Right lung (tissue), 5 donors: ENCODE results near the gene DUSP5. TPM values are rescaled to one million over a fixed set of nuclear protein-coding genes. Genes with fewer than 3 reads are reported as not detected.

ENCODE experiments used
- DNase-seq, 2 donors: peaks; one replicate each; pipeline ENCODE4 v3.0.0-alpha.2; 2013
- polyA plus RNA-seq, 5 donors: library from polyadenylated mRNA; unstranded; fragments of 120-200 nt; gene quantifications; one replicate each; pipeline versions ENCODE4 v1.2.1 to v1.2.3, GENCODE V29; 2013; ENCODE audit warnings: inconsistent platforms in 1 of 5, low replicate concordance in 1 of 5; ENCODE audit not compliant: insufficient read length in 5 of 5, insufficient read depth in 1 of 5

Gene DUSP5
- polyA plus RNA-seq, 5 donors: 9.9 to 19.8 (median 16.7) TPM

DNA sequence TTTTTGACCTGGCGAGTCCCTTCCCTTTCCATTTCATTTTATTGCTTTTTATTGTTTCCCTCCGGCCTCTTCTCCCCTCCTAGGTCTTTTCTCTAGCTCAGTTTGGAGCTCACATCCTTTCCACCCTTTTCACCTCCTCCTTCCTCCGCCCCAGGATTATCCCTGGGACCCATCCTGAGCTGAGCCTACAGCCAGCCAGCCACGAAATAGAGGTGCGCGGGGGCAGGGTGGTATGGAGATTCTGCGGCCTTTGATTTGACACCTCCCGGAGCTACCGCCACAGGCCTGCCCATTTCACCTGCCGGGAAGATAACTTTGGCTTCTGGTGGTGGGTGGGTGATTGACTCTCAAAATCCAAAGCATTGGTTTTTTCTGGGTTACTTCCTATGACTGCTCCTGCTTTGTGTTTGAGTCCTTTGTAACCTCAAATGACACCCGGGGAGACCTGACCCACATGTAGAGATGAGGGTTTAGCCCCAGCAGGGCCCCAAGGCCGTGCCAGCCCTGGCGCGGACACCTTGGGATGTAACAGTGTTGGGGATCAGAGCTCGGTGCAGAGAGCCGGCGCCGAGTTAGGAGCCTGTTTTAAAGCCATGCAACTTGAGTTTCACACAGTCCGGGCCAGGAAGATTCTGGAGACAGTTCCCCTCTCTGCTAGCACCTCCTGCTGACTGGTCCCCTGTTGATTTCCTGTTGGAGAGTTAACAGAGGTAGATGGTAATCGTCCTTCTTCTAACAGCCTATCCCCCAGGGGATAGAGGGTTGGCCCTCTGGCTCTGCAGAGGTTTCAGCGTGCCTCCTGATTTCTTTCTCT is 1.5 kb downstream of the DUSP5 start:
- DNase-seq: no peak

DNA sequence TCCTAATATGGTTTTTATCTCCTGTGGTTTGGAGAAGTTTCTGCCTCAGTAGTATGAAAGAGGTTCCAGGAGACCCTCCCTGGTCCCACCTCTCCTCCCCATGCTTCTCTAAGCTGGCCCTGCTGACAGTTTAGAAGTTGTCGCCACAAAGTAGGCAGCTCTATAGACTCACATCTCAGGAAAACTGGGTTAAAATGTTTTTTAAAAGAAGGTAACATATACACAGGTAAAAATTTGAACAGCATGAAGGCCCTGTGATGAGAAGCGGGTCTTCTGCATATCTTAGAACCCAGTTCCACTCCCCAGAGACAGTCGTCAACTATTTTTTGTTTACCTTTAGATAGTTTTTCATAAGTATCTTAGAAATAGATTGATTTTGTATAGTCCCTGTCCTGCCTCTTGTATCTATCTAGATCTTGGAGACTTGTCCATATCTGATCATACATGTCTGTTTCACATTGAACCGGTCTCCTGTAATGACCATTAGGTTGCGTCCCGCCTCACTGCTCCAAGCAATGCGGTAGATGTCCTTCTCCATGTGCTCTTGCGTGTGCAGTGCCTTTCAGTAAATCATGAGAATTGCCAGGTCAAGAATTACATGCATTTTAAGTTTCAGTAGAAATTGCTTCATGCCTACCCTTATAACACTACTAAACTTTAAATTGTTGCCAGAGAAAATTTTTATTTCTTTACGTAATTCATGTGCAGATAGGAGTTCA is 2.2 kb downstream of the DUSP5 start:
- no peak for DNase-seq

DNA sequence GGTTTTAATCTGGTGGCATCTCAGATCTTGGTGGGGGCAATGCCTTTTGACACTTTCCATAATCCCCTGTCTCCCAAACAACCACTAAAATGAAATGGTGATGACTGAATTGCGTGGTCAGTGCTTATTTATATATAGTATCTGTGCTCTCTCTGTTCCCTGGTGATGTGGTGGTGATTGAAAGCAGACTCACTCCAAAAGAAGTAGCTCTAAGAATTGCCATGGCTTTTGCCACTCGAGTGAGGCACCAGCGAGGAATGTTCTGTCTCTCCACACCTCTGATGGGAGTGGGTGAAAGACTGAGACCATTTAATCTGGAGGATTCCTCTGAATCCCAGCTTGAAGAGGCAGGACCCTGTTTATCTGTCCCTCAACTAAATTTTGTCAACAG is 2.8 kb downstream of the DUSP5 start:
- no peak for DNase-seq

DNA sequence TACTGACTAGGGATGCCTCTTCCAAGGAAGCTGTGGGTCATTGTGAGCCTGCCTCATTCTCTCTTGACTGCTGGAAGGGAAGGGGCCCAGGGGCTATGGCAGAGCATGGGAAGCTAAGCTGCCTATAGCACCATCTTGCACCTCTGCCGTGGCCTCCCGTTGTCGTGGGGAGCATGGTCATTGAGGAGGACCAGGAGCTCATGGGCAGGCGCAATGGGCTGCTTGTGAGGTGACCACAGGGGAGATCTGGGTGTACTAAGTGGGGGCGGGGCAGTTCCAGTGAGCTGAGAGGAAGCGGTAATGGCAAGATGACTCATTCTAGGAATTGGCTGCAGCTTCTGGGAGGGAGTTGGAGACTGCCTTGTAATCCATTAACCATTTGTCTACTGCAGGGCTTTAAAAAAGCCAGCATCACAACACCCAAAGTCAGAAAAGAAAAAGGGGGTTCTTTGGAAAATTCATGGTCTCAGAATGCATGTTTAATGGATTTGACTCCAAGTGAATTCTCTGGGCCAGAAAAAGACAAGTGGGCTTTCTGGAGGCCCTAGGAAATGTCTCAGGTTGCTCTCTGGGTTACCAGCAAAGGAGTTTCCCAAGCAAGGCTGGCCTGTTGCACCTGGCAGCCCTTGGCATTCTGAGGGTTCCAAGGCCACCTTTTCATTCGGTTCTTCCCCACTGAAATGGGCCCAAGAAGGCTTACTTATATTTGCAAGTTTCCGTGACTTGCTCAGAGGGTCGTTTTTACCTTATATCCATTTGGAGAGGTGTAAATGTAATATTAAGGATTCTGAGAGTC is 3.6 kb downstream of the DUSP5 start:
- DNase-seq: peak; percentile 71 to 83

DNA sequence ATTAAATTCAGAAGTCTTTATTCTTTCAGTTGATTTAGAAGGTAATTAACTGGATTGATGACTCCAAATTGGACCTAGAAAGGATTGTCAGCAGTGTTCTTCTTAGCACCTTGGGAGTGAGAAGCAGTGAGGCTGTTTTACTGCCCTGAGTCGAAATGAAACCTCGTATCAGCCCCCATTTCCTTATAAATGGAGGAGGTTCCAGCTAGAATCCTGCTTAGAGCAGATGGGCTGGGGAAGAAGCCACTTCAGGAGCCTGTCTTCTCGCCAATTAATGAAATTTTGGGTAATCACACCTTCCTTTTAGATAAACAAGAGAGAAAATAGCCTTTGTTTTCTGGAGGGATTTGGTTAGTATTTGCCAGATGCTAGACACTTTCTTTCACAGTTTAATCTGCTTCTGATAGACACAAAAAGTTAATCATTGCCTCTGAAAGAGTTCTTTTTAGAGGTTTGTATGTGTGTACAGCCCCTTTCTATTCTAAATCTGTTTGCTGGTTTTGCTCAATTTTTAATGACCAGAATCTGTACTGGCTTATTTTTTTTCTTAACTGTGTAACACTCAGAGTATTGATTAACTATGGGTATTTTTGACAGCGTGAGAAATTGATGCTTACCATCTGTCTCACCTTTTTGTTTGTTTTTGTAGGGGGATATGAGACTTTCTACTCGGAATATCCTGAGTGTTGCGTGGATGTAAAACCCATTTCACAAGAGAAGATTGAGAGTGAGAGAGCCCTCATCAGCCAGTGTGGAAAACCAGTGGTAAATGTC is 4.6 kb downstream of the DUSP5 start:
- DNase-seq: no peak

DNA sequence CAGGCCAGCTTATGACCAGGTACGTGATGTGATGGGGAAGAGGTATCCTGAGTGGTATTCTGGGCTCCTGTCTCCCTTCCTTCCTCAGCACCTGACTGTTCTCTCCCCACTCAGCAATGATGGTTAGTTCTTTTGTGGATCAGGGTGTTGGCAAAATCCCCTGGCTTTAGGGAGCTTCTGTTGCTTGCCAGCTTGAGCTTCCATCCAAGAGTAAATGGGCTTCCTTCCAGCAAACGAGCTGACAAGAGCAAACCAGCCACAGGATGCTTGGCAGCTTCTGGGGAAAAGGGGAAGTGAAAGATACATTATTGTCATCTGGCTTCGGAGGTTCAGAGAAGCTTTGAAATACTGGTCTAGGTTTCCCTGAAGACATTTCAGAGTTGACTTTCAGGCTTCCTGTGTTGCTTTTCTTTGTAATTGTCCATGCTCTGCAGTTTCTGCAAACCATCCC is 5.2 kb downstream of the DUSP5 start:
- DNase-seq: peak; percentile 76 to 83

DNA sequence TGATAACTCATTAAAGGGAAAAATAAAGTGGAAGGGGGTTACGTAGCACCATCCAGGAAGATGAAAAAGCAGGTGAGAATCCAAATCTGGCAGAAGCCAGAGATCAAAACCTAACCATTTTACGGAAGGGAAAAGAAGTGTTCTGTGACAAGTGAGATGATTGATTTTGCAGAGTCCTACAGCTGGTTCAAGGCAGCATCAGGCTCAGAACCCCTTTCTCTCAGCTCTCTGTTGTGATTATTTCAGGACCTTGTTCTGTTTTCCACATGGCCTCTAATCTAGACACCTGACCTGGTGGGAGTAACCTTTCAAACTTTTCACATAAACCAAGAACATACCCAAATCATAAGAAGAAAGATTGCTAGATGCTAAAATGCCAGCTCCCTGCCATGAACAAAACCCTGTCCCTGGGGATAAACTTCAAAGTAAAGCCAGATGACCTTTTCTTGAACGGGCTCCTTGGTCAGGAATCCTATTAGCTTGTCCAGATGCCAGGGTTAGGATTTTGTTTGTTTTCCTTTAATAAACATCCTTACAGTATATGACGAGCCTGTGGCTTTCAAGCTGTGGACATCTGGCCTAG is 5.9 kb downstream of the DUSP5 start:
- no peak for DNase-seq

DNA sequence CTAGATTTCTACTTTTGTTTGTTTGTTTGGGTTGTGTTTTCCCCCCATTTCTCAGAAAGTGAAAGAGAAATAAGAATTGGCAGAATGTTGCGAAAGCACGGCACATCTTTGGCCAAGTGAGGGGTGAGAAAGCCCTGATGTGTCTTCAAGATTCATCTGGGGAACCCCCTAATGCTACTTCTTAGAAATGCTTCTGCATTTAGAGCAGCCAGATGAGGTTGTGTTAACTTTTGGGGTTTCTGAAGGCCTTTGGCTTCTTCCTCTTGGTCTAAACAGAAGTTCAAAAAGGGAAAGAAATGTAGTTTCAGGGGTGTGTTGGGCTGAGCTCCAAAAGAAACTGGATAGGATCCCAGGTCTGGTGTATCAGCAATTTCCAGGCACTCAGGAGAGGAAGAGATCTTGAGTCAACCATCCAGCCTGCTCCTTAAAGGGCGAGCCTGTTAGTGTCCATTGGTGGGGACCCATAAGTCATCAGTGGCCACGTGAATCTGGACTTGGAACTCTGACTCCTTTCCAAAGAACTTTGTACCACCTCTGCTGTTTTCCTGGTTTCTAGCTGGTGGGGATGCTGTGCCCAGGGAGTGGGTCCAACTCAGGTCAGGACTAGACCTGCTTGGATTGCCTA is 6.5 kb downstream of the DUSP5 start:
- DNase-seq: peak; percentile 87 to 92

DNA sequence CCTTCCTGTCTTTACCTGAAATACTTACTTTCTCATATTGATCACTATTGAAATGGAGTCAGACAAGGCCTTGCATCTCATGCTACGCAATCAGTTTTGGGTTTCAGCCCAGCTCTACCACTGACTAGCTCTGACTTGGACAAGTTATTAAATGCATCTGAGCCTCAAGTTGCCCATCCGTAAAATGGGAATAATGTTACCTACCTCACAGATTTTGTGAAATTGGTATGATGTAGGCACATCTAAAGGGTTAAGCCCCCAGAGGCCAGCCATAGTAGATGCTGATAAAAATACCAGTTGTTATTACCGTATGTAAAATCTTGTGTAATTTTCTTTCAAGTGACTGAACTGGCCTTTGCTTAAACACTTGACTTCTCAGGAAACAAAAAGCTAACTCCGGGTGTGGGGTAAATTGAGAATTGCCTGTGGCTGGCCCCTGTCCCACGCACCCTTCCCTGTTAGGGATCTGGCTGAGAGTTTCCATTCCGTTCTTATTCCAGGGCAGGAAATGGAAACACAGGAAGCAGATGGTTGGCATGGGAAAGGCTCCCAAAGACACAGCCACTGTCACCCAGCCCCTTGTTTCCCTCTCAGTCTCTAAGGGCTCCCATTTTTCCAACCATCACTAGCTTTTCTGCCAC is 7.5 kb downstream of the DUSP5 start:
- peak in 1 of 2 donors; percentile 14 for DNase-seq

DNA sequence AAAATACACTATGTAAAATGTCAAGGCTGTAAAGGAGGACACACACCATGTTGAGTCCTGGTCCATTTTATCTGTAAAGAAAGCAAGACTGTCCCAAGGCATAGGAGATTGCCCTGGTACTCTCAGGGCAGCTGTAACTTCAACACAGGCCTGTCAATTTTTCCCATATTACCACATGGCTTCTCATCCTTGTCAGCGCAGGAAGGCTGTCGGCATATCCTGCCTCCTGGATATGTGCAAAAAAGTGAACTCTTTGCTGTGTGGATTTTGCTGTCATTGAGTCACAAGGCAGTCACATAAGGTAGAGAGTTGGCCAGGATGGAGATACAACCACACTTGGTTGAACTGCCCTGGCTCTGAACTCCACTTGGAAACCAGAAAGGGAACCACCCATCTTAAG is 8.7 kb downstream of the DUSP5 start:
- no peak for DNase-seq

DNA sequence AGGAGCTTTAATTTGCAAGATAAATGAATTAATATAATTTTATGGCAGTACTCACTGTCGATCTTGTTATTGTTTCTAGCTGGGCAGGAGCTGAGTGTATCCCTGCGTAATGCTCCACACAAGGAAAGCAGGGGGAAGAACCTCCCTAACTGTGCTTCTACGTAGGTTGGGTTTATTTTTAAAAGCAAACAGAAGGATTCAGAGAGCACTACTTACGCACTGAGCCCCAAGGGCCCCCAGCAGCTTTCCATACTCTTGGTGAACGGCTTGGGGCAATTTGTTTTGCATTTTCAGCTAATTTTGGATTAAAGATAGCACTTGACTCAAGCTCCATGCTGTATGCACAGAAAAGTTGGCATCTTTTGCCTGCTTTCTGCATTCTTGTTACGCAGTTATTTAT is 9.6 kb downstream of the DUSP5 start:
- no peak for DNase-seq

DNA sequence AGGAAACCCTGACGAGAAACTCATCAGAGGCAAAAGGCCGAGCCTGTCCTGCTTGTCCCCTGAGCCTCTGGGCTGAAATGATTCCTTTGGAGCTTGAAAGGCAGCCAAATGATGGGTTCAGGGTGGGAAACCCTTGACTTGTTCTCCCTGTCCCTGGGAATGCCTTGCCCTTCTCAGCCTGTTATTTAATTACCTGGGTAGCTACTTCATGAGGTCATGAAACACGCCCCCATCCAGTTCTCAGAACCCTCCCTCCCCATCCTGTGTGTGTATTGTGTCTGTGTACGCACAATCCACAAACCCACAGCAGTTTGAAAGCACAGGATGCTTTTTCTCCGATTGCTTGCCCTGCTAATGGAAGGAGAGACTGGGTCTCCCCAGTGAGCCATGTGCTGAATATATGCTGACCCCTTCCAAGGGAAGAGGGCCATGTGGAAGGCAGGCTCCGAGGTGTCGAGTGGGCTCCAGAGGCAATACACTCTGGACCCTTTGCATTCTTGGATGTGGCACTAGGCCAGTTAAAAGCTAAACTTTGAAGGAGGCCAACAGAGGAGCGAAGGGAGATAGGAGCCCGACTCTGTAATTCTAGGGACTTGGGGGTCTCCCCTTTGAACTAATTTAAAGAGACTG is 10.6 kb downstream of the DUSP5 start:
- DNase-seq: no peak

DNA sequence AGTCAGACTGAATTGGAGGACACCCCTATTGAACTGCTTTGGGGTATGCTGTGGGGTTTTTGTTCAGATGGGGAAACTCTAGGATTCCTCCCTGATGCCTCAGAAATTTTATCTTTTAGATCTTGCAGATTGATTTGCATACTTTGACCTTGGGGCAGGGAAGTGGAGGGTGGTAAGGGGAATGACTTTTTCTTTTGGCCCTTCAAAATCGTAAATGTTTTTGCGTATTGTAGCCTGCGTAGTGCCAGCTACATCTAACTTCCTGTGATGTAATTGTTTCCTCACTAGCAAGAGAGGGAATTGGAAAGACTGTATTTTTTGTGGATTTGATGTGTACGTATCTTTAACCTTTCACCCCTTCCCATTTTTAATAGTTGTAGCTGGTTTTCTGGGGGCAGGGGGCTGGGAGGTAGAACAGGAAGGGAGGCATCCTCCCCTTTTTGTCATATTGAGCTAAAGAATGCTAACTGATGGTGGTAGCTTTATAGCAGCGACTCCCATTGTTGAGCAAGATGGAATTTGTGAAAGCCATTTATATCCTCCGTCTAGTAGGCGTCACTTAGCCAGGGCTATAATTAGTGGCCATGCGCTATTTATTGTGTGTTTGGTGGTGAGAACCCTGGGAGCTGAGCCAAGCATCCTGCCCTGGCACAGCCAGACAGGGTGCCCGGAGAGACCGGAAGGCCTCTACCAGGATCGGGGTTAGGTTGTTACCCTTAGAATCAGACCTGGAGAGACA is 11.3 kb downstream of the DUSP5 start:
- no peak for DNase-seq

DNA sequence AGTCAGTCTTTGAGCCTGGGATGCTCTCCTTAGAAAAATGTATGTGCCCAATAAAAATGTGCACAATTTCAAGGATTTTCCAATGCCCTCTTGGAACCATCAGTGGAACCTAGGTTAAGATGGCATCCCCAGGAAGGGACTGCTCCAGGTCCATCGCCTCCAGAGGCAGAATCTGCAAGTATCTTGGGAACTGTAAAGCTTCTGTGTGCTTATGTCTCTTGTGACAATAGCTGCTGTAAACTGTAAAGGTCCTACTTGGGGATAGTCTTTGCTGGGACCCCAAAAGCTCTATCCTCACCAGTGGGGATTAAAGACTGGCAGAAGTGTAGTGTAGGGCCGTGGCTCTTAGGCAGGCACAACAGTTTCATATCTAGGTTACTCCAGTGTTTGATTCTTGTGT is 11.9 kb downstream of the DUSP5 start:
- DNase-seq: no peak

DNA sequence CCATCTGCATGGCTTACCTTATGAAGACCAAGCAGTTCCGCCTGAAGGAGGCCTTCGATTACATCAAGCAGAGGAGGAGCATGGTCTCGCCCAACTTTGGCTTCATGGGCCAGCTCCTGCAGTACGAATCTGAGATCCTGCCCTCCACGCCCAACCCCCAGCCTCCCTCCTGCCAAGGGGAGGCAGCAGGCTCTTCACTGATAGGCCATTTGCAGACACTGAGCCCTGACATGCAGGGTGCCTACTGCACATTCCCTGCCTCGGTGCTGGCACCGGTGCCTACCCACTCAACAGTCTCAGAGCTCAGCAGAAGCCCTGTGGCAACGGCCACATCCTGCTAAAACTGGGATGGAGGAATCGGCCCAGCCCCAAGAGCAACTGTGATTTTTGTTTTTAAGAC is 12.4 kb downstream of the DUSP5 start:
- no peak for DNase-seq

DNA sequence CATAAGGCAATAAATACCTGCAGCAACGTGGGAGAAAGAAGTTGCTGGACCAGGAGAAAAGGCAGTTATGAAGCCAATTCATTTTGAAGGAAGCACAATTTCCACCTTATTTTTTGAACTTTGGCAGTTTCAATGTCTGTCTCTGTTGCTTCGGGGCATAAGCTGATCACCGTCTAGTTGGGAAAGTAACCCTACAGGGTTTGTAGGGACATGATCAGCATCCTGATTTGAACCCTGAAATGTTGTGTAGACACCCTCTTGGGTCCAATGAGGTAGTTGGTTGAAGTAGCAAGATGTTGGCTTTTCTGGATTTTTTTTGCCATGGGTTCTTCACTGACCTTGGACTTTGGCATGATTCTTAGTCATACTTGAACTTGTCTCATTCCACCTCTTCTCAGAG is 13.0 kb downstream of the DUSP5 start:
- no peak for DNase-seq

DNA sequence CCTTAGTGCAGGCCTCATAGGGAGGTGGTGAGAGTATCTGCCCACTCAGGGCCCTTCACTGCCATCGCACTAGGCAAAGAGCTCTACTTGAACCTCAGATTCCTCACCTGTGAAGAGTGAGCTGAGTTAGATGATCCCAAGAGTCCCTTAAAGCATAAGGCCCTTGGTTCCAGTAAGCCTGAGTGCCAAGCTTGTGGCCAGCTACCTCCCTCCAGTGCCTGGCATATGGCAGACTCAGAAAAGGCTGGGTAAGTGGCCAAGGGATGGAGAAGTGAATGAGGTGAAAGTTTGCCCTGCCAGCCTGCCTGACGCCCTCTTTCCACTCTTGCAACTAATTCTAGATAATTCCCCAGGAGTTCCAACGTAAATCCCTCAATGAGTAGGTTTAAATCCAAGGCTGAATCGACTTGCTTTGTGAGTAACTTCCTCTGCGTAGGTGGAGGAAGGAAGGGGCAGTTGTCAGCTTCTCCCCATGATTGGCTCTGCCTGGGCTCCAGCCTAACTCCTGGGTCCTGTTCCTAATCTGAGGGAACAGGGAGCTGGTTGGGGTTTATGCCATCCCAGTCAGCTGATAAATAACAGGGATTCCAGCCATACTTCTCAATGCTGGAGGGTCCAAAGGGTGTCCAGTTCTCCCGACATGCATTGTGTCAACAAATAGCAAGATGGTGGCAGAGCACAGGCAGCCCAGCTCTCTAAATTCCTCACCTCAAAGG is 14.2 kb downstream of the DUSP5 start:
- DNase-seq: no peak

DNA sequence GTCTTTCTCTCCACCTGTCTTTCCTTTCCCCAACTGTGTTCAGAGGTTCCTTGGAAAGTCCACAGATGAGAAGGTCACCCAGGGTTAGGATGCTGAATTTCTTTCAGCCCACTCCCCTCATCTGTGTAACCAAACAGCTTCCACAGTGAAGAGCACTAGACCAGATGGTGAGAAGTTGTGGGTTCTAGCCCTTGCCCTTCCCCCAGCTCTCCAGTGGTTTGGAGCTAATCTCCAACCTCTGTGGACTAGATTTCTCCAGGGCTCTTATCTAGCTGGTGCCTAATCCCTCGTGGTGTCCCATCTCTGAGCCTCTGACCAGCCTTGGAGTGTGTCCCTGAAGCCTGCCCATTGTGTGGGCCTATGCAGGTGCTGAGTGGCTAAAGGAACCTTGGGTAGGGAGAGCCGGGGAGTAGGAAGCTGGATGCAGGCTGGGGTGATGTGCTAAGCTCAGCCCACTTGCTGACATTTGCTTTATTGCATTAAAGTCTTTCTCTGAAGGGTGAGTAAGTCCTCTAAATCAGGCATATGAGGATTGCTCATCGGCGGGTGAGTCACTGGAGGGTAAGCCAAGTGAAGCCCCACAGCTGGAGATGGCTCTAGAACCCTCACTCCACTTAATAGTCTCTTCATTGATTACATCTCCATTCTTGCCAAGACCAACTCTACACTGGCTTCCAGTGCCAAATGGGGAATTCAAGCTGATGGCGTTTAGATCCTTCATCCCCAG is 14.9 kb downstream of the DUSP5 start:
- DNase-seq: no peak
